SU-DHL-6 (cell line): ENCODE data around the gene EIF4EBP3.

ENCODE experiments used
- H2AFZ ChIP-seq: fragments of 200-600 bp; sonication (generic); 2 replicates; pipeline ENCODE4 v1.6.1; 2014; ENCODE audit warnings: low read depth, mild to moderate bottlenecking, moderate library complexity, mixed read lengths, antibody characterized with exemption, low read length; ENCODE audit not compliant: severe bottlenecking
- H3F3A ChIP-seq: fragments of 200-600 bp; shearing (Covaris generic); 2 replicates; pipeline ENCODE4 v1.6.0; 2016; ENCODE audit warnings: antibody characterized with exemption, mild to moderate bottlenecking; ENCODE audit not compliant: insufficient read depth
- H3K27ac ChIP-seq: fragments of 200-600 bp; sonication (generic); 2 replicates; pipeline ENCODE4 v1.5.1; 2016; ENCODE audit warnings: low read depth, mild to moderate bottlenecking, low read length, moderate library complexity, mixed read lengths
- H3K27me3 ChIP-seq: fragments of 200-600 bp; sonication (generic), shearing (Covaris generic); 2 replicates; pipeline ENCODE4 v1.6.0; 2014; ENCODE audit warnings: mild to moderate bottlenecking, low read length
- H3K36me3 ChIP-seq: fragments of 200-600 bp; sonication (generic); 2 replicates; pipeline ENCODE4 v1.6.1; 2014; ENCODE audit warnings: mild to moderate bottlenecking, low read length, mixed read lengths
- H3K4me2 ChIP-seq: fragments of 300-600, 200-600 bp; shearing (Covaris generic), sonication (generic); 2 replicates; pipeline ENCODE4 v1.6.0; 2014; ENCODE audit warnings: low read length, low read depth, mild to moderate bottlenecking; ENCODE audit not compliant: poor library complexity, severe bottlenecking
- H3K4me3 ChIP-seq: fragments of 200-600 bp; sonication (generic); 2 replicates; pipeline ENCODE4 v1.5.1; 2014; ENCODE audit warnings: antibody characterized with exemption, low read length, mild to moderate bottlenecking, mixed read lengths; ENCODE audit not compliant: insufficient read depth, poor library complexity, severe bottlenecking
- H3K79me2 ChIP-seq: fragments of 200-600 bp; sonication (generic); 2 replicates; pipeline ENCODE4 v1.6.1; 2014; ENCODE audit warnings: mild to moderate bottlenecking, low read length, moderate library complexity; ENCODE audit not compliant: insufficient read depth
- H3K9ac ChIP-seq: fragments of 200-600 bp; sonication (generic); 2 replicates; pipeline ENCODE4 v1.7.0; 2014; ENCODE audit warnings: mild to moderate bottlenecking, low read length
- H3K9me2 ChIP-seq: fragments of 200-600 bp; sonication (generic); replicated peaks from 2 replicates; pipeline ENCODE4 v1.6.1; 2014; ENCODE audit warnings: low read length; ENCODE audit not compliant: insufficient read depth
- H3K9me3 ChIP-seq: fragments of 200-600 bp; sonication (generic); 2 replicates; pipeline ENCODE4 v1.6.1; 2014; ENCODE audit warnings: low read length, mixed read lengths; ENCODE audit not compliant: insufficient read depth
- H4K20me1 ChIP-seq: fragments of 200-600 bp; sonication (generic); 2 replicates; pipeline ENCODE4 v1.6.1; 2014; ENCODE audit warnings: low read depth, mild to moderate bottlenecking, antibody characterized with exemption, low read length, moderate library complexity, mixed read lengths
- CTCF ChIP-seq: fragments of 200-600 bp; sonication (generic); IDR thresholded peaks from one replicate; pipeline ENCODE4 v1.5.1; 2017; ENCODE audit warnings: antibody characterized with exemption, mild to moderate bottlenecking, low read length, moderate library complexity; ENCODE audit not compliant: insufficient read depth, poor library complexity, severe bottlenecking
- EZH2phosphoT487 ChIP-seq: fragments of 200-600 bp; sonication (generic), shearing (Covaris generic); conservative IDR thresholded peaks from 2 replicates; pipeline ENCODE4 v1.6.1; 2018; ENCODE audit warnings: mild to moderate bottlenecking, antibody characterized with exemption, low read length, moderate library complexity, mixed read lengths

The EIF4EBP3 gene

GRCh38 chr5:140524003-140524402 is 23.5 kb upstream of the EIF4EBP3 start:
- Histone ChIP-seq H3K27ac (peak overlapping the region; percentile 22; the same call in 1 of the 2 replicates), H4K20me1 (no peaks in the 10 kb centered on the region), H3K9ac (no peak overlapping the region), H2AFZ (no peak overlapping the region), H3K36me3 (peaks cover 41% of the 10 kb centered on the region), H3K9me3 (no peaks in the 10 kb centered on the region), H3K79me2 (no peaks in the 10 kb centered on the region), H3K4me2 (no peak overlapping the region), H3K9me2 (no peaks in the 10 kb centered on the region), H3F3A (peaks cover 22% of the 10 kb centered on the region), H3K27me3 (no peaks in the 10 kb centered on the region), H3K4me3 (no peak overlapping the region)
- TF ChIP-seq EZH2phosphoT487: no peak
- no peak for TF ChIP-seq CTCF

DNA sequence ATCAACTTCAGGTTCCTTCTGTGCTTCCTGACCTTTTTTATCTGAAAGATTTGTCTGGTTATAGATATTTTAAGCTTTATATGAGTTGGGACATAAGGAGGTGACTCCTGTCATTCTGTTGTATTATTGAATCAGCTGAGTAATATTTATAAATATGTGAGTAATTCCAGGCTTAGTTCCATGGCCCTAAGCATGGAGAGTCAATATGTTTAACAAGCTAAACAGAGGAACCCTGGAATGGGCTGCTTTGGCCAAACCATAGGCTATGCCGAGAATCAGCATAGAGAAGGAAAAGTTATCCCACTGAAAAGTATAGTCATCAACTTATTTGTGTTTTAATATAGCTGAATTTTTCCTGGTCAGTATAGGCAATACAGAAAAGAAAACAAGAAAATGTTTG is 7.2 kb upstream of the EIF4EBP3 start:
- H3K9me2 ChIP-seq: no peaks in the 10 kb centered on the region
- no peak overlapping the region for H3K9ac ChIP-seq
- H3K36me3 ChIP-seq: peaks cover 44% of the 10 kb centered on the region
- H3K79me2 ChIP-seq: peaks cover 4% of the 10 kb centered on the region; the same call in 1 of the 2 replicates
- H3K4me2 ChIP-seq: no peak overlapping the region
- H4K20me1 ChIP-seq: no peaks in the 10 kb centered on the region
- H3K4me3 ChIP-seq: no peak overlapping the region
- H2AFZ ChIP-seq: no peak overlapping the region
- H3F3A ChIP-seq: peaks cover under 1% of the 10 kb centered on the region; the same call in 1 of the 2 replicates
- TF ChIP-seq EZH2phosphoT487 (no peak), CTCF (no peak)
- H3K27ac ChIP-seq: no peak overlapping the region
- no peaks in the 10 kb centered on the region for H3K27me3 ChIP-seq
- H3K9me3 ChIP-seq: no peaks in the 10 kb centered on the region

DNA sequence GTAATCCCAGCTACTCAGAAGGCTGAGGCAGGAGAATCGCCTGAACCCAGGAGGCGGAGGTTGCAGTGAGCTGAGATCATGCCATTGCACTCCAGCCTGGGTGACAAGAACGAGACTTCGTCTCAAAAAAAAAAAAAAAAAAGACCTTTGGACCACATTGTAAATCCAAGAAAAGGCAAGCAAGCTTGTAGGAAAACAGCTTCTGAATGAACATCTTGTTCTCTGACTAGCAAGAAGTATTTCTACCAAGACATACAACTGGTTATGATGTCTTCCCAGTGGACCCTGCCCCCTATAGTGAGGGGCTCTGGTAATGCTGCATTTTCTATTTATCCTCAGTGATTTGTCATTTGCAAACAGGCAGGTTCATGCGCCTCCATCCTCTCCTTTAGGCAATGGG is 4.5 kb upstream of the EIF4EBP3 start:
- Histone ChIP-seq H4K20me1 (no peaks in the 10 kb centered on the region), H3K27ac (no peak overlapping the region), H3K27me3 (no peaks in the 10 kb centered on the region), H3K9ac (no peak overlapping the region), H3K79me2 (no peaks in the 10 kb centered on the region), H3K36me3 (peaks cover 30% of the 10 kb centered on the region), H3K4me3 (no peak overlapping the region), H2AFZ (no peak overlapping the region), H3K9me3 (no peaks in the 10 kb centered on the region), H3F3A (peaks cover 6% of the 10 kb centered on the region; the same call in 1 of the 2 replicates), H3K4me2 (no peak overlapping the region), H3K9me2 (no peaks in the 10 kb centered on the region)
- TF ChIP-seq EZH2phosphoT487 (no peak), CTCF (no peak)

DNA sequence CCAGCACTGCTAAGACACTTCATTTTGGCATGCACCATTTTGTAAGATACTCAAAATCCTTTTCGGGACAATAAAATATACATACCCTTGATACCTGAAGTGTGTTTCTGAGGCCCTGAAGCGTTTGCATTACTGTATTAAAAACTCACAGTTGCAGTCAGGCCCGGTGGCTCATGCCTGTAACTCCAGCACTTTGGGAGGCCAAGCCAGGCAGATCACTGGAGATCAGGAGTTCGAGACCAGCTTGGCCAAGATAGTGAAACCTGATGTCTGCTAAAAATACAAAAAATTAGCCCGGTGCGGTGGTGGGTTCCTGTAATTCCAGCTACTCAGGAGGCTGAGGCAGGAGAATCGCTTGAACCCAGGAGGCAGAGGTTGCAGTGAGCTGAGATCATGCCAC is 2.5 kb upstream of the EIF4EBP3 start:
- Histone ChIP-seq H4K20me1 (no peaks in the 10 kb centered on the region), H3K9me3 (no peaks in the 10 kb centered on the region), H2AFZ (no peak overlapping the region), H3K4me2 (no peak overlapping the region), H3F3A (peaks cover 8% of the 10 kb centered on the region; the same call in 1 of the 2 replicates), H3K27ac (no peak overlapping the region), H3K79me2 (no peaks in the 10 kb centered on the region), H3K9me2 (no peaks in the 10 kb centered on the region), H3K4me3 (no peak overlapping the region), H3K27me3 (no peaks in the 10 kb centered on the region), H3K9ac (no peak overlapping the region), H3K36me3 (peaks cover 10% of the 10 kb centered on the region)
- TF ChIP-seq EZH2phosphoT487 (no peak), CTCF (no peak)
